GM06990 (cell line): Measurements from ENCODE around the gene OXLD1.

ENCODE experiments used
- DNase-seq: peaks from one replicate; pipeline ENCODE4 v3.0.0-alpha.2; 2011; ENCODE audit not compliant: insufficient read length; ENCODE audit errors: extremely low read depth
- H3K27me3 ChIP-seq: replicated peaks from 2 replicates; pipeline ENCODE4 v1.6.0; 2011; ENCODE audit warnings: low read length; ENCODE audit not compliant: control insufficient read depth, insufficient read depth
- H3K36me3 ChIP-seq: 2 replicates; pipeline ENCODE4 v1.5.1; 2011; ENCODE audit warnings: low read length; ENCODE audit not compliant: control insufficient read depth, insufficient read depth
- H3K4me3 ChIP-seq: replicated peaks from 2 replicates; pipeline ENCODE4 v1.5.1; 2011; ENCODE audit warnings: low read depth, mild to moderate bottlenecking, control low read depth, low read length
- CTCF ChIP-seq: IDR thresholded peaks from 2 replicates; pipeline ENCODE4 v1.5.1; 2011; ENCODE audit warnings: low read length, control low read depth, mild to moderate bottlenecking, inconsistent platforms; ENCODE audit not compliant: insufficient read depth, poor library complexity, severe bottlenecking

Gene OXLD1

GRCh38 chr17:81651692-81652091 is 14.7 kb downstream of the OXLD1 start:
- no peaks in the 10 kb centered on the region for H3K27me3 ChIP-seq
- H3K4me3 ChIP-seq = no peak overlapping the region
- no peak for DNase-seq
- no peaks in the 10 kb centered on the region for H3K36me3 ChIP-seq
- no peak for TF ChIP-seq CTCF

- H3K27me3 ChIP-seq = no peaks in the 10 kb centered on the region
- no peak for TF ChIP-seq CTCF
- H3K36me3 ChIP-seq = no peaks in the 10 kb centered on the region
- no peak for DNase-seq
- no peak overlapping the region for H3K4me3 ChIP-seq
Measured at GRCh38 chr17:81650951-81651350, 15.5 kb downstream of the OXLD1 start.

GRCh38 chr17:81648707-81649085 is 17.7 kb downstream of the OXLD1 start:
- Histone ChIP-seq H3K4me3 (no peak overlapping the region), H3K27me3 (no peaks in the 10 kb centered on the region), H3K36me3 (no peaks in the 10 kb centered on the region)
- TF ChIP-seq CTCF = no peak
- no peak for DNase-seq

- Histone ChIP-seq H3K36me3 (no peaks in the 10 kb centered on the region), H3K4me3 (no peak overlapping the region), H3K27me3 (no peaks in the 10 kb centered on the region)
- no peak for DNase-seq
- no peak for TF ChIP-seq CTCF
Measured at GRCh38 chr17:81648013-81648706, 18.2 kb downstream of the OXLD1 start.

GRCh38 chr17:81647640-81648012 is 18.8 kb downstream of the OXLD1 start:
- Histone ChIP-seq H3K27me3 (no peaks in the 10 kb centered on the region), H3K4me3 (no peak overlapping the region), H3K36me3 (no peaks in the 10 kb centered on the region)
- no peak for TF ChIP-seq CTCF
- DNase-seq = no peak
